ENCODE measurements around the gene PSMB3.
A peak's percentile ranks its signal among the peaks of the same experiment; 100 is the strongest.

Gene PSMB3

GRCh38 chr17:38727736-38728135 lies 24.8 kb upstream of the PSMB3 start:
- H3K9ac ChIP-seq (ENCODE audit: low read length) = no peak overlapping the region
- H3K36me3 ChIP-seq (replicated peaks; ENCODE audit: insufficient read depth, low read length) = no peaks in the 10 kb centered on the region
- no peak overlapping the region for H3K27ac ChIP-seq (ENCODE audit: low read length)
- H3K4me2 ChIP-seq (ENCODE audit: low read depth, low read length) = no peak overlapping the region
- peaks cover 19% of the 10 kb centered on the region for H3F3A ChIP-seq (ENCODE audit: insufficient read depth, low read length)
- H3K4me3 ChIP-seq (ENCODE audit: low read length) = no peak overlapping the region
- DNase-seq = no peak
- H3K9me2 ChIP-seq (replicated peaks; ENCODE audit: insufficient read depth, low read length) = no peaks in the 10 kb centered on the region
- TF ChIP-seq EZH2phosphoT487 (IDR thresholded peaks at IDR 0.05; ENCODE audit: low read length) (no peak), EZH2 (optimal IDR thresholded peaks at IDR 0.05; ENCODE audit: low read depth, low read length) (no peak)
- TF ChIP-seq, protein P1, sequence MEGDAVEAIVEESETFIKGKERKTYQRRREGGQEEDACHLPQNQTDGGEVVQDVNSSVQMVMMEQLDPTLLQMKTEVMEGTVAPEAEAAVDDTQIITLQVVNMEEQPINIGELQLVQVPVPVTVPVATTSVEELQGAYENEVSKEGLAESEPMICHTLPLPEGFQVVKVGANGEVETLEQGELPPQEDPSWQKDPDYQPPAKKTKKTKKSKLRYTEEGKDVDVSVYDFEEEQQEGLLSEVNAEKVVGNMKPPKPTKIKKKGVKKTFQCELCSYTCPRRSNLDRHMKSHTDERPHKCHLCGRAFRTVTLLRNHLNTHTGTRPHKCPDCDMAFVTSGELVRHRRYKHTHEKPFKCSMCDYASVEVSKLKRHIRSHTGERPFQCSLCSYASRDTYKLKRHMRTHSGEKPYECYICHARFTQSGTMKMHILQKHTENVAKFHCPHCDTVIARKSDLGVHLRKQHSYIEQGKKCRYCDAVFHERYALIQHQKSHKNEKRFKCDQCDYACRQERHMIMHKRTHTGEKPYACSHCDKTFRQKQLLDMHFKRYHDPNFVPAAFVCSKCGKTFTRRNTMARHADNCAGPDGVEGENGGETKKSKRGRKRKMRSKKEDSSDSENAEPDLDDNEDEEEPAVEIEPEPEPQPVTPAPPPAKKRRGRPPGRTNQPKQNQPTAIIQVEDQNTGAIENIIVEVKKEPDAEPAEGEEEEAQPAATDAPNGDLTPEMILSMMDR (IDR thresholded peaks at IDR 0.05; ENCODE audit: low read length) = no peak
- H3K27me3 ChIP-seq (replicated peaks; ENCODE audit: insufficient read depth, low read length) = no peaks in the 10 kb centered on the region
- no peaks in the 10 kb centered on the region for H3K9me3 ChIP-seq (replicated peaks; ENCODE audit: insufficient read depth, low read length)
- peaks cover 14% of the 10 kb centered on the region for H3K79me2 ChIP-seq (ENCODE audit: low read length)
- H4K20me1 ChIP-seq (ENCODE audit: insufficient read depth, low read length) = no peaks in the 10 kb centered on the region
- no peak overlapping the region for H2AFZ ChIP-seq (ENCODE audit: low read length)
- H3K4me1 ChIP-seq (ENCODE audit: low read length) = 0 out of 2 replicates have a peak, but pooled peaks cover 4% of the 10 kb centered on the region

- peak; percentile 10 for DNase-seq
- no peaks in the 10 kb centered on the region for H3K27me3 ChIP-seq (replicated peaks; ENCODE audit: insufficient read depth, low read length)
- no peak overlapping the region for H3K4me3 ChIP-seq (ENCODE audit: low read length)
- no peak overlapping the region for H3K9ac ChIP-seq (ENCODE audit: low read length)
- no peaks in the 10 kb centered on the region for H3K9me3 ChIP-seq (replicated peaks; ENCODE audit: insufficient read depth, low read length)
- H3K27ac ChIP-seq (ENCODE audit: low read length) = no peak overlapping the region
- no peaks in the 10 kb centered on the region for H4K20me1 ChIP-seq (ENCODE audit: insufficient read depth, low read length)
- no peak overlapping the region for H3K4me2 ChIP-seq (ENCODE audit: low read depth, low read length)
- H3K9me2 ChIP-seq (replicated peaks; ENCODE audit: insufficient read depth, low read length) = no peaks in the 10 kb centered on the region
- peaks cover 14% of the 10 kb centered on the region for H3K79me2 ChIP-seq (ENCODE audit: low read length)
- H3K36me3 ChIP-seq (replicated peaks; ENCODE audit: insufficient read depth, low read length) = no peaks in the 10 kb centered on the region
- no peak for TF ChIP-seq EZH2 (optimal IDR thresholded peaks at IDR 0.05; ENCODE audit: low read depth, low read length)
- TF ChIP-seq, protein P1 (IDR thresholded peaks at IDR 0.05; ENCODE audit: low read length) = no peak
- no peak for TF ChIP-seq EZH2phosphoT487 (IDR thresholded peaks at IDR 0.05; ENCODE audit: low read length)
- H3K4me1 ChIP-seq (ENCODE audit: low read length) = 0 out of 2 replicates have a peak, but pooled peaks cover 4% of the 10 kb centered on the region
- H3F3A ChIP-seq (ENCODE audit: insufficient read depth, low read length) = peaks cover 19% of the 10 kb centered on the region
- H2AFZ ChIP-seq (ENCODE audit: low read length) = no peak overlapping the region
These were observed 24.2 kb upstream of the PSMB3 start for GRCh38 chr17:38728290-38728831.

- Histone ChIP-seq H3K9me3 (replicated peaks; ENCODE audit: insufficient read depth, low read length) (no peaks in the 10 kb centered on the region), H2AFZ (ENCODE audit: low read length) (peak overlapping the region; percentile 52; the same call in 1 of the 2 replicates), H3K36me3 (replicated peaks; ENCODE audit: insufficient read depth, low read length) (no peaks in the 10 kb centered on the region), H3K9ac (ENCODE audit: low read length) (peak overlapping the region; percentile 55; the same call in 1 of the 2 replicates), H3K27ac (ENCODE audit: low read length) (no peak overlapping the region), H3K79me2 (ENCODE audit: low read length) (peaks cover 14% of the 10 kb centered on the region), H3F3A (ENCODE audit: insufficient read depth, low read length) (peaks cover 19% of the 10 kb centered on the region), H3K27me3 (replicated peaks; ENCODE audit: insufficient read depth, low read length) (no peaks in the 10 kb centered on the region), H3K9me2 (replicated peaks; ENCODE audit: insufficient read depth, low read length) (no peaks in the 10 kb centered on the region), H4K20me1 (ENCODE audit: insufficient read depth, low read length) (no peaks in the 10 kb centered on the region), H3K4me2 (ENCODE audit: low read depth, low read length) (peak overlapping the region; percentile 86), H3K4me1 (ENCODE audit: low read length) (0 out of 2 replicates have a peak, but pooled peaks cover 4% of the 10 kb centered on the region), H3K4me3 (ENCODE audit: low read length) (peak overlapping the region; percentile 71)
- TF ChIP-seq EZH2phosphoT487 (IDR thresholded peaks at IDR 0.05; ENCODE audit: low read length) = no peak
- no peak for TF ChIP-seq EZH2 (optimal IDR thresholded peaks at IDR 0.05; ENCODE audit: low read depth, low read length)
- TF ChIP-seq, protein P1 (IDR thresholded peaks at IDR 0.05; ENCODE audit: low read length) = no peak
- no peak for DNase-seq
These were observed 23.1 kb upstream of the PSMB3 start for GRCh38 chr17:38729368-38729885.
